B cell (primary cell): Measurements from ENCODE around the gene AFDN. TPM values are rescaled to one million over a fixed set of nuclear protein-coding genes. Genes with fewer than 3 reads are reported as not detected.

Experiments
- ATAC-seq: fragments of 200-7000 bp; cut with Tn5 transposase; one replicate; pipeline ENCODE4 v1.10.0; 2021; ENCODE audit warnings: low read depth, mild to moderate bottlenecking, moderate number of reproducible peaks, moderate library complexity
- CTCF ChIA-PET: fragments of 350-600 bp; sonication (Branson Sonifier 250); formaldehyde crosslinking; loops from one replicate; lab custom pipeline; 2021; ENCODE audit warnings: antibody characterized with exemption, inconsistent platforms; lab: Charles Lee
- POLR2A ChIA-PET: fragments of 350-600 bp; sonication (Branson Sonifier 250); formaldehyde crosslinking; loops from one replicate; lab custom pipeline; 2021; ENCODE audit warnings: antibody characterized with exemption; lab: Charles Lee
- DNase-seq: peaks from one replicate; pipeline ENCODE4 v3.0.0; 2013
- H2AFZ ChIP-seq: 2 replicates; pipeline ENCODE4 v1.6.1; 2012; ENCODE audit warnings: mild to moderate bottlenecking, low read depth, low read length; ENCODE audit not compliant: insufficient read depth, poor library complexity, severe bottlenecking
- H3K27ac ChIP-seq, 2 donors: 1 replicate in 1 of 2; 2 replicates in 1 of 2; pipeline ENCODE4 v1.5.1; 2012 to 2013; ENCODE audit warnings: low read length in 2 of 2, mild to moderate bottlenecking in 2 of 2, moderate library complexity in 1 of 2
- H3K27me3 ChIP-seq, 4 experiments: fragments of 200-600 bp in 1 of 4; sonication (generic) in 1 of 4; replicated peaks in 1 of 4; 1 replicate in 2 of 4; 2 replicates in 2 of 4; pipeline versions ENCODE4 v1.6.1 to v1.7.0; 2013 to 2016; ENCODE audit warnings: low read length in 3 of 4, mild to moderate bottlenecking in 2 of 4, mixed read lengths in 1 of 4, moderate library complexity in 1 of 4; ENCODE audit not compliant: insufficient read depth in 4 of 4, control insufficient read depth in 3 of 4; ENCODE audit errors: control extremely low read depth in 1 of 4
- H3K36me3 ChIP-seq, 2 experiments: replicated peaks in 1 of 2; 1 replicate in 1 of 2; 2 replicates in 1 of 2; pipeline versions ENCODE4 v1.6.1 to v1.7.1; 2013; ENCODE audit warnings: low read length in 1 of 2; ENCODE audit not compliant: insufficient read depth in 2 of 2, control insufficient read depth in 1 of 2; ENCODE audit errors: control extremely low read depth in 1 of 2, extremely low read depth in 1 of 2
- H3K4me1 ChIP-seq, 2 donors: fragments of 200-600 bp in 1 of 2; sonication (generic) in 1 of 2; 1 replicate in 1 of 2; 2 replicates in 1 of 2; pipeline versions ENCODE4 v1.5.1 to v1.6.1; 2013 to 2017; ENCODE audit warnings: low read length in 2 of 2; ENCODE audit not compliant: control insufficient read depth in 2 of 2, insufficient read depth in 2 of 2
- H3K4me2 ChIP-seq: replicated peaks from 2 replicates; pipeline ENCODE3; 2012; ENCODE audit warnings: mild to moderate bottlenecking, low read depth, low read length; ENCODE audit not compliant: poor library complexity, severe bottlenecking
- H3K4me3 ChIP-seq, 5 experiments: fragments of 200-600 bp in 1 of 5; sonication (generic) in 1 of 5; 1 replicate in 3 of 5; 2 replicates in 2 of 5; pipeline versions ENCODE4 v1.5.1 to v1.7.0; 2011 to 2016; ENCODE audit warnings: low read length in 4 of 5, mild to moderate bottlenecking in 4 of 5, low read depth in 2 of 5, control low read depth in 1 of 5, moderate library complexity in 1 of 5; ENCODE audit not compliant: insufficient read depth in 1 of 5; ENCODE audit errors: control extremely low read depth in 1 of 5, extremely low read depth in 1 of 5
- H3K79me2 ChIP-seq: fragments of 200-600 bp; sonication (generic); one replicate; pipeline ENCODE4 v1.6.0; 2016; ENCODE audit warnings: low read length; ENCODE audit not compliant: control insufficient read depth, insufficient read depth
- H3K9ac ChIP-seq: fragments of 200-600 bp; sonication (generic); 2 replicates; pipeline ENCODE4 v1.6.1; 2017; ENCODE audit warnings: mild to moderate bottlenecking, low read length, moderate library complexity
- H3K9me3 ChIP-seq, 3 donors: one replicate each; pipeline versions ENCODE4 v1.6.1 to v1.7.1; 2013; ENCODE audit warnings: low read length in 2 of 3; ENCODE audit not compliant: control insufficient read depth in 2 of 3, insufficient read depth in 1 of 3; ENCODE audit errors: control extremely low read depth in 1 of 3
- H4K20me1 ChIP-seq: 2 replicates; pipeline ENCODE4 v1.6.0; 2012; ENCODE audit warnings: mild to moderate bottlenecking, low read length; ENCODE audit not compliant: insufficient read depth, control insufficient read depth, poor library complexity, severe bottlenecking
- H3K27ac Mint-ChIP-seq: one replicate; pipeline ENCODE4 v1.8.0; 2021; ENCODE audit warnings: mixed read lengths
- H3K27me3 Mint-ChIP-seq: one replicate; pipeline ENCODE4 v1.8.0; 2021; ENCODE audit warnings: mixed read lengths
- H3K4me1 Mint-ChIP-seq: one replicate; pipeline ENCODE4 v1.8.0; 2021; ENCODE audit warnings: mixed read lengths
- H3K4me3 Mint-ChIP-seq: one replicate; pipeline ENCODE4 v1.8.0; 2021; ENCODE audit warnings: mixed read lengths
- H3K9me3 Mint-ChIP-seq: one replicate; pipeline ENCODE4 v1.8.0; 2022; ENCODE audit warnings: mixed read lengths; ENCODE audit not compliant: insufficient read depth
- CTCF ChIP-seq: fragments of 200-600 bp; IDR thresholded peaks from one replicate; pipeline ENCODE4 v1.8.0; 2022; ENCODE audit warnings: antibody characterized with exemption, mild to moderate bottlenecking
- EZH2 ChIP-seq: IDR thresholded peaks from 2 replicates; pipeline ENCODE4 v1.6.1; 2012; ENCODE audit warnings: borderline replicate concordance, low read depth, mild to moderate bottlenecking, moderate library complexity, low read length; ENCODE audit not compliant: insufficient read depth, poor library complexity, severe bottlenecking
- WGBS: methylation state at CpG from one replicate; pipeline ENCODE4 v1.1.5; 2013; ENCODE audit warnings: missing lambda C conversion rate; ENCODE audit not compliant: insufficient coverage; 5-methylcytosine and 5-hydroxymethylcytosine counted together
- intact Hi-C: fragments of 100-400 bp; cut with micrococcal nuclease; formaldehyde crosslinking; loops from one replicate; pipeline ENCODE4 v1.10.0; 2022
- polyA plus RNA-seq: library from polyadenylated mRNA; depleted of rRNA; stranded (reverse); fragments of >200 nt; gene quantifications from 2 replicates; pipeline ENCODE4 v1.2.3, GENCODE V29; 2012
- total RNA-seq, 2 donors: library from RNA; stranded (reverse); fragments of 120-200 nt in 1 of 2; gene quantifications; 1 replicate in 1 of 2; 2 replicates in 1 of 2; pipeline versions ENCODE4 v1.2.3 to v1.2.4, GENCODE V29; 2013 to 2022

AFDN gene
- total and polyA plus RNA-seq, 2 donors (not counting 1 experiment from before 2014, with no cell fraction given): 15.4 to 70.5 TPM

- H3K4me1 Mint-ChIP-seq: no peaks in the 10 kb centered on the region
Measured at GRCh38 chr6:168017629-168018028, 190.9 kb downstream of the AFDN start.

GRCh38 chr6:168018664-168019063 lies 192.0 kb downstream of the AFDN start:
- no peak for ATAC-seq
- Histone ChIP-seq H3K79me2 (no peaks in the 10 kb centered on the region), H3K9me3 (peaks cover 0 to 20% (median 0%) of the 10 kb centered on the region in 3 donors), H3K4me1 (no peaks in the 10 kb centered on the region), H3K36me3 (no peaks in the 10 kb centered on the region), H2AFZ (no peak overlapping the region), H3K27me3 (no peaks in the 10 kb centered on the region), H3K9ac (no peak overlapping the region), H4K20me1 (no peaks in the 10 kb centered on the region), H3K4me2 (no peak overlapping the region), H3K4me3 (no peak overlapping the region), H3K27ac (no peak overlapping the region)
- no peak for DNase-seq
- TF ChIP-seq EZH2 (no peak), CTCF (no peak)
- intact Hi-C loops: no loop called here
- POLR2A ChIA-PET: no interaction called here
- Mint-ChIP-seq H3K27ac (no peak overlapping the region), H3K4me3 (no peak overlapping the region), H3K4me1 (no peaks in the 10 kb centered on the region), H3K9me3 (peaks cover 4% of the 10 kb centered on the region), H3K27me3 (peaks cover 5% of the 10 kb centered on the region)
- CTCF ChIA-PET: no interaction called here
- 93% methylated on average over 15 of the region's 15 CpGs for WGBS

More at GRCh38 chr6:168017629-168018028, 190.9 kb downstream of the AFDN start:
- CTCF ChIA-PET: no interaction called here
- DNase-seq (no peak), ATAC-seq (no peak)
- H3K27me3 ChIP-seq: no peaks in the 10 kb centered on the region
- no peaks in the 10 kb centered on the region for H3K79me2 ChIP-seq
- peaks cover 0 to 30% (median under 1%) of the 10 kb centered on the region in 3 donors for H3K9me3 ChIP-seq
- intact Hi-C loops: no loop called here
- Mint-ChIP-seq H3K27ac (no peak overlapping the region), H3K27me3 (peaks cover 5% of the 10 kb centered on the region), H3K4me3 (no peak overlapping the region), H3K9me3 (peaks cover 4% of the 10 kb centered on the region)
- no peaks in the 10 kb centered on the region for H3K4me1 ChIP-seq
- no peak overlapping the region for H3K4me3 ChIP-seq
- no peaks in the 10 kb centered on the region for H4K20me1 ChIP-seq
- TF ChIP-seq EZH2: no peak
- no peak for TF ChIP-seq CTCF
- H3K9ac ChIP-seq: no peak overlapping the region
- 79% methylated on average over 3 of the region's 11 CpGs for WGBS
- no peaks in the 10 kb centered on the region for H3K36me3 ChIP-seq
- no peak overlapping the region for H3K4me2 ChIP-seq
- POLR2A ChIA-PET: no interaction called here
- no peak overlapping the region for H3K27ac ChIP-seq
- no peak overlapping the region for H2AFZ ChIP-seq
